Skeletal muscle cell (primary cell): ENCODE results near the gene PLAU.
"Not testable (repeated sequence)": the region's sequence is repeated elsewhere in the genome, so short reads cannot be mapped to it uniquely, and the experiment has no call there.

ENCODE experiments used
- DNase-seq: peaks from one replicate; pipeline ENCODE4 v3.0.0-alpha.2; 2010; ENCODE audit warnings: low read depth
- H3K4me3 ChIP-seq: 2 replicates; pipeline ENCODE4 v1.5.1; 2011; ENCODE audit warnings: low read depth, mild to moderate bottlenecking, control low read depth, low read length, moderate library complexity

Gene PLAU

DNA sequence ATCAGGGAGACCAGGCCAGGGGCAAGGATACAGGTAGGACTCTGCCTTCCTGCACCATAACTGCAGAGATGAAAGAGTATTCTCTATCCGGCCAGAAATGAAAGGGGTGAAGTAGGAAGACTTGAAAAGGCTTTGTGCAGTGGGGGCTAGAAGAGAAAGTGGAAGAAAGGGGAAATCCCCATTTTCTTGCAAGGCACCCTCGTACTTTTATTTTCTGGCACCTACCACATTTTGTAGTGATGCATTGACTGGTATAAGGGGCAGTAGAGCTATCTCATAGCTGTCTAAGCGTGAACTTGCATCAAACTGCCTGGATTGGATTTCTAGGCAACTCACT is 35.8 kb upstream of the PLAU start:
- peak overlapping the region; percentile 51 for H3K4me3 ChIP-seq
- no peak for DNase-seq

DNA sequence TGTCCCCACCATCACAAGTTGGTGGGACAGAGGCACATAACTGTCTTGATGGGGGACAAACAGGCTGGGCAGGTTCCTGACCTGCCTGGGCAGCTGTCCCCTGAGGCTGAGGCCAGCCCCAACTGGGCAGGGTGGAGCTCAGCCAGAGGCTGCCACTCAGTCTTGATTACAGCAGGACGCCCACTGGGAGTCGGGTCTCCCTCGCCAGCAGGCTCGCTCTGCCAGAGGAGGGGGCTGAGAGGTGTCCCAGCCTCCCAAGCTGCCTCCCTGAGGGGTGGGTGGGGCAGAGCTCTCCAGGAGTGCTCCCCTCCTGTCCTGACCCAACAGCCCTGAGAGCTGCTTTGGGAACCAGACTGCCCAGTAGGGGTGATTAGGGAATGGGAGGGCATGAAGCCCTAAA is 34.8 kb upstream of the PLAU start:
- H3K4me3 ChIP-seq, result no peak overlapping the region
- no peak for DNase-seq

DNA sequence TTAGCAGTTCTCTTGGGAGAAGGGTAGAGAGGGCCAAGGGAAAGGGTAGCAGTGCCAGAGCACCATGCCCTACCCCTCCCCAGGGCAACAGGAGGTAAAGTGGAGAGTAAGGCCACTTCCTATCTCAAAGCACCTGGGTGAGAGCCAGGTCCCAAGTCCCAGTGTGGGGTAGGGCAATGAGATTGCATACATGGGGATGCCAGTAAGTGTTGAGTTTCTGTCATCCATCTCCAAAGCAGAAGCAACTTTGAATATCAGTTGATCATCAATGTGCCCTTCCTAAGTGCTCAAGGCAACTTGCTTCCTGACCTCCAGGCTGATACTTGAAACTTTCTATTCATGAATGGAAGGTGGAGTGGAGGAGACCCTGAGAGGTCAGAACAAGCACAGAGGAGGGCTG is 34.4 kb upstream of the PLAU start:
- H3K4me3 ChIP-seq, result no peak overlapping the region
- no peak for DNase-seq

DNA sequence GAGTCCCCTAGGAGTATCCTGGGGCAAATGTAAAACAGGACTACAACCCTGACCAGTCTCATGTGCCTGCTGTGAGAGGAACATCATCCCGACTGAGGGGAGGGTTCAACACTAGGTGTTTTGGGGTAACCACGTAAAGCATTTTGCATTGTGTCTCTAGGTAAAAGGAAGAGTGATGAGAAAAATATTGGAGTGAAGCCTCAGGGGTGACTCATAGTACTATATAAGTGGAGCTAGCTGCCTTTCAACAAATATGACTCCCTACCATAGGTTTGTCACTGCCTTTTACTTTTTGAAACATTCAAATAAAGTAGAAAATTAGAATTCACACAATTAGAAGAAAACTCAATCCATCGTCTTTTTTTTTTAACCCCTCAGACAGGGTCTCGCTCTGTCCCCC is 34.0 kb upstream of the PLAU start:
- no peak for DNase-seq
- H3K4me3 ChIP-seq, result no peak overlapping the region

DNA sequence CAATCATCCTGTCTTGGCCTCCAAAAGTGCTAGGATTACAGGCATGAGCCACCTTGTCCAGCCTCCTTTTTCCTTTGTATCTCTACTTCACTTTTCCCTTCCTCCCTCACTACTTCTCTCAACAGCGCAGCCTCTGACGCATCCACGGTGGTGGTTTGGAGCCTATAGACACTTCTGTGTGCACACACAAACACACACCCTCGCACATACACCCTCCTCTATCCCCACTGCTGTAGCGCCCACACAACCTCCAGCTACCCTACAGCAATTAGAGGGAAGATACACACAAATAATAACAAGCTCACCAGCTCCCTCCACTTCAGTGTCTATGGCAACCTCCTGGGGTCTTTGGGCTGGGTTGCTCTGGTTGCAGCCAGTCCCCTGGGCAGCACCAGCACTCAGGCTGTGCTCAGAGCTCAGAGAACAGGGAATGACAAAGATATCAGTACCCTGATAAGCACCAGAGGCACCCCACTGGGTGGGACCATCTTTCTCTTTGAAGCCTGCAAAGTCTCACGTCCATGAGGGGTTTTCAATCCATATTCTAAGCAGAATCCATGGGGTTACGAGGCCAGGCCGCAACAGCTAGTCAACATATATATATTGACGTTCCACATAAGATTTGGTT is 33.3 kb upstream of the PLAU start:
- DNase-seq, result no peak
- no peak overlapping the region for H3K4me3 ChIP-seq

DNA sequence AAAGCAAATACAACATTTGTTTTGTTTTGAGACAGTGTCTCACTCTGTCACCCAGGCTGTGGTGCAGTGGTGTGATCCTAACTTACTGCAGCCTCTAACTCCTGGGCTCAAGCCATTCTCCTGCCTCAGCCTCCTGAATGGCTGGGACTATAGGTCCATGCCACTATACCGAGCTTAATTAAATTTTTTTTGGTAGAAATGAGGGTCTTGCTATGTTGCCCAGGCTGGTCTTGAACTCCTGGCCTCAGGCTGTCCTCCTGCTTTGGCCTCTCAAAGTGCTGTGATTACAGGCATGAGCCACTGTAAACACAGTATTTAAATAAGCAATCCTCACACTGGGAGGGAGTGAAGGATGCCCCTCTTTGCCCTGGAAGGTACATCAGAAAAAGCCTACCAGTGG is 32.6 kb upstream of the PLAU start:
- no peak overlapping the region for H3K4me3 ChIP-seq
- no peak for DNase-seq

DNA sequence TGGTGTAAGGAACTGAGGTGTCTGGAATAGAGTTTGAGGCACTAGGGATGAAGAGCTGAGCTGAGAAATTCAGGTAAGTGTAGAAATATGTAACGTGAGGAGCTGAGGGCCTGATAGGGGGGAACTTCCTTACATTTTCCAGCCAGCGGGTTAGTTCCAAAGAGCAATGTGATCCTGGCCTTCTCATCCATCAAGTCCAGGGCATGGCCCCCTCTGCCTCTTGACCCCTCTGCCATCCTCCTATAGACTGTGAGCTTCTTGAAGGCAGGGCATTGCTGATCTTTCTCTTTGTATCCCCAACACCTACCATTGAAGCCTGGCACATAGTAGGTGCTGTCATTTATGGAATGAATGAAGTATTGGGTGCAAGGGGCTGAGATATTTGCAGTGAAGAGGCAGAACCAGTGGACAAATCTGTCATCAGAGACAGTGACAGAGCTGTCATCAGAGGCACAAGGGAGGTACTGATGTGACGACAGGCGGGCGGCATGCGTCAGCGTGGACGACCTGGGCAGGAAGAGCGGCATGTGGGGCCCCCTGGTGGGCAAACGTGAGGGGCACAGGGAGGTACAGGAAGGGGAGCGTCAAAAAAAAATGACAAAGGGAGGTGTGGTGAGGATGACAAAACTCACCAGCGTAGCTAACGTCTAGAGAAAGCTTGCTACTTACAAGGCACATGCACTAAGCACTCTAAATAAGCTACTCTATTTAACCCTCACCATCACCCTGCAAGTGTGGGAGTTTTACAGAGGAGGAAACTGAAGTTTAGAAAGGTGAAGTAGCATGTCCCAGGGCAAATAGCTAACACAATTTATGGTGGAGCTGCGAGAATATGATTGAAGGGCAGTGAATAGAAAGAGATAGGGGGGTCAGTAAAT is 31.4 kb upstream of the PLAU start:
- H3K4me3 ChIP-seq, result no peak overlapping the region

DNA sequence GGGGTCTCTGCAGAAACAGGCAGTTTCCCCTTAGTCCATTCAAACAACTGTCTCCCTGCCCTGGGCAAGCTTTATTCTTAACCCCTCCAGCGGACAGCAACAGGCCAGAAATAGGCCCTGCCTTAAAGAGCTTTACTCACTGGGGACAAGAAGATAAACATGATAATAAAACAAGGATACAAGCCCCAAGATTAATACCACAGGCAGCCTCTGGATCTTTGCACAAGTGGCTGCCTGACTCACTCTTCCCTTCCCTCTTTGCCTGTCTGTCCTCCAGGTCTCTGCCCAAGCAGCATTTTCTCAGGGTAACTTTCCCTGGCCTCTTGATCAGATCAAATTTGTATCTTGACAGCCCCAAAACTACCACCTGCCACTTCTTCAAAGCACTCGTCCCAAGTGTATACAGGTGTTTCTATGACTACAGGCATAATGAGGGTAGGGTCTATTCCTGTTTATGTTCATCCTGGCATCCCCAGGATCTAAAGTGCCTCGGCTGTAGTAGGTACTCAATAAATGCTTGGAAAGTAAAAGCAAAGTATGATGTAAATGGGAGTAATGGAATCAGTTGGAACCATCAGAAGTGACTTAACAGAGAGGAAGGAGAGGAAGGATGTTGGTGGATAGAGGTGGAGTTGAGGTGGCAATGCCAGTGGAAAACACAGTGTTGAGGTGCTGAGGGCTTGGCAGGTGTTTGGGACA is 29.6 kb upstream of the PLAU start:
- DNase-seq, result no peak
- no peak overlapping the region for H3K4me3 ChIP-seq

More for the DNA sequence above, 31.4 kb upstream of the PLAU start:
- no peak for DNase-seq

DNA sequence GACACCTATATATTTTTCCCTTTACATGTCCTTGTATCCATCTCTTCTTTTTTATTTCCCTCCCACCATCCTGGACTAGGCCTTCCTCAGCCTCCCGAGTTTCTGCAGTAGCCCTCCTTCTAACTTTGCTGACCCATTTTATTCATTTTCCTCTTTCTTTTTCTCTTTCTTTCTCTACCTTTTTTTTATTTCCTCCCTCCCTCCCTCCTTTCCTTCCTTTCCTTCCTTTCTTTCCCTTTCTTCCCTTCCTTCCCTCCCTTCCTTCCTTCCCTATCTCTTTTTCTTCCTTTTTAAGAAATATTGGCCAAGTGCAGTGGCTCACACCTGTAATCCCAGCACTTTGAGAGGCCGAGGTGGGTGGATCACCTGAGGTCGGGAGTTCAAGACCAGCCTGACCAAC is 26.9 kb upstream of the PLAU start:
- no peak for DNase-seq
- H3K4me3 ChIP-seq, result no peak overlapping the region

DNA sequence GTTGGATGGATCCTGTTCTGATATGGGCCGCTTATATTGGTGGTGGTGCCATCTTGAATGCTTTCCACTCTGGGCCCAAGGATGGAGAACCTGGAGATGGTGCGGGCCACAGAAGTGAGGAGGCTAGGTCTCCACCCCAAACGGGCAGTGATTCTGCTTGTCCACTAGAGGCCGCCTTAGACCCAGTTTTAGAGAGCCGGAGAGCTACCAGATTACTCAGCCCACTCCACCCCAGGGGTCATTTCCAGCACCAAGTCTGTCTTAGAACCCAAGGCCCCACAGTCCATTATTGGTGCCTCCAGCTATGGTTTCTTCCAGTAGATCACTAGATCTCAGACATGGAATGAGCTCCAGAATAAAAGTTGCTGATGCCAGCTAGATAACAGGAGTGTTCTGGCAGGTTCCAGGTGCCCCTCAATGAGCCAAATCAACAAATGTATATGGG is 24.8 kb upstream of the PLAU start:
- no peak overlapping the region for H3K4me3 ChIP-seq
- peak; percentile 43 for DNase-seq

DNA sequence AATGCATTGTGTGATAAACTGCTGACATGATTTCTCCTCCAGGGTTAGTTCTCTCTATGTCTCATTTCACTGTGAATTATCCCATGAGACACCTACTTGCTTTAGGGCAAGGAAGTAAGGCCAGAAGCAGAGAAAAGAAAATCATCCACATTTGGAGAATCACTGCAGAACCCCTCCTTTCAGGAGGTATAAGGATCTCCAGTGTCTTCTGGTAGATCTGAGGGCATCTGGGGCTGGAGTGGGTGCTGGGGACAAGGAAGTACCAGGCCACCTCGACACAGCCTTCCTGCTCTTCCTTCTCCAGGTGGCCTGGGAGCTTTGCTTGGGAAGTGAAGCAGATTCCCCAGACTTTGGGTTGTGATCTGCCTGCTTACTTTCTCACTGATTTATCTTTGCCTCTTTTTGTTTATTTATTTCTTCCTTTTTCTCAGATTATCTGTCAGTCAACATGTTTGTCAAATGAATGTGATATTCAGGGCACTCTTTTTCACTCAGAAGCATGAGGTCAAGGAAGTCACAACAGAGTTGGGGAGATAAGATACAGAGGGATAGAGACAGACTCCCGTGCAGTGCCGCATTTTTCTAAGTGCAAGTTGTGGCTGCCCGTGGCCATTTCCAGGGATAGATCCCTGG is 24.2 kb upstream of the PLAU start:
- no peak for DNase-seq
- H3K4me3 ChIP-seq, result no peak overlapping the region

DNA sequence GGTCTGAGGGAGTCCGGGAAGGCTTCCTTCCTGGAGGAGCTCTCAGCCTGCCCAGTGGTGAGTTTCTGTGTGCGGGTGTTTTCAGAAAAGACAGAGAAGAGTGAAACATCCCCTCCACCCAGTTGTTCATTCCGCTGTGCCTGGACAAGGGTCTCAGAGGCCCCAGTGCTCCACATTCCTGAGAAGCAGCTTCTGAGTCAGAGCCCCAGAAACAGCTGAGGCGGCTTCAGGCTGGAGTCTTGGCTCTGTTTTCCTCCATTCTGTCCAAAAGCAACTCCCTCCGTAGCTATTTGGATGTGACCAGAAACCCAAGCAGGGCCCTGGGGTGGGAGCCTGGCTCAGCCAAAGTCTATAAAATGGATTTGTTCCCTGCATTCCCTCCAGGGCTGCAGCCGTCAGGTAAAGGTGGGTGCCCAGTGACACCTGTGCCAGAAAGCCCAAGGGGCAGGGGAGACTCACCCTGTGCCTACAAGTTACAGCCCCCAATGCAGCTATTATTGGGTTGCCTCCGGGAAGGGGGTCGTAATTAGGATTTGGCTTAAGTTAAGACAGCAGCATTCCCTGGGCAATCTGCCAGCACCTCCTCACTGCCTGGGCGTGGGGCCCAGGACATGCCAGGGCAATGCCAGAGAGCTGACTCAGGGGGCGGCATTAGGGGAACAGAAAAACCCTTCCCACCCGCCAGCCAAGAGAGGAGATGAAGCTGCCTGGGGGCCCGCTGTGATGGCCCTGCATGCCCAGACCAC is 23.5 kb upstream of the PLAU start:
- H3K4me3 ChIP-seq, result no peak overlapping the region
- DNase-seq, result peak; percentile 85

DNA sequence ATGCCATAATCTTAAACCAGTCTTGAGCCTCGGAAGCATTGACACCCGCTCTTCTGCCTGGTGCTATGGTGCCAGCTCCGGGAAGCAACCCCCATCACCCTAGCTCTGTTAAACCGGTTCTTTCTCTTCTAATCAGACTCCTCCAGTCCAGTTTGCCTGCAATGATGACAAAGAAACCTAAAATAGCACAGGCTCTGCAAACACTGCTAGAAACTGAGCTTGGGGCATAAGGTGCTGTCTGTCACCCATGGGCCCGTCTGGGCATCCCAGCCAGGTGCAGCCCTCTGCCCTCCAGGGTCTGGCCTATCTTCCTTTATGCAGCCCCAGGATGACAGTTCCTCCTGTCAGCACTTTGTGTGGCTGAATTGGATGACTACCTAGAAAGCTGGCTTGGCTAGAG is 22.4 kb upstream of the PLAU start:
- no peak overlapping the region for H3K4me3 ChIP-seq
- DNase-seq, result no peak

DNA sequence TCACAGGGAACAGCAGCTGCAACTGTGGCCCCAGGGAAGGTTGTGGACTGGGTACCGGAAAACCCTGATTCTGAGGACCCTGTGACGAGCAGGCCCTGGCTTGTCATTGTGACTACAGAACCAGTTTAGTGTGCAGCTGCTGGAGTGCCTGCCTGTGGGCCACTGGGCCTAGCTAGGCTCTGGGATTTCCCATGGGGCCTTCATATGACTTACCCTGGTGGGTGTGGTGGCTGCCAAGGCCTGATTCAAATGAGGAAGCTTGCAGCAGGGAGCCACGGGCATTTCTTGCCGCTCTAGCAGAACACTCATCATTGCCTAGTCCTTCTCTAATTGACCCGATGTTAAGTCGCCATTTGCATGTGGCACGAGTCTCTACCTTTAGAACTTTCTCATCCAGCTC is 21.9 kb upstream of the PLAU start:
- H3K4me3 ChIP-seq, result no peak overlapping the region
- peak; percentile 31 for DNase-seq

DNA sequence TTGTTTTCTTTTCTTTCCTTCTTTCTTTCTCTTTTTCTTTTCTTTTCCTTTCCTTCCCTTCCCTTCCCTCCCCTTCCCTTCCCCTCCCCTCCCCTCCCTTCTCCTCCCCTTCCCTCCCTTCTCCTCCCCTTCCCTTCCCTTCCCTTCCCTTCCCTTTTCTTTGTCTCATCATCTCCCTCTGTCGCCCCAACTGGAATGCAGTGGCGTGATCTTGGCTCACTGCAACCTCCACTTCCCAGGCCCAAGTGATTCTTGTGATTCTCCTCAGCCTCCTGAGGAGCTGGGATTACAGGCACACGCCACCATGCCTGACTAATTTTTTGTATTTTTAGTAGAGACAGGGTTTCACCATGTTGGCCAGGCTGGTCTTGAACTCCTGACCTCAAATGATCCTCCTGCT is 21.5 kb upstream of the PLAU start:
- not testable (repeated sequence) for DNase-seq

DNA sequence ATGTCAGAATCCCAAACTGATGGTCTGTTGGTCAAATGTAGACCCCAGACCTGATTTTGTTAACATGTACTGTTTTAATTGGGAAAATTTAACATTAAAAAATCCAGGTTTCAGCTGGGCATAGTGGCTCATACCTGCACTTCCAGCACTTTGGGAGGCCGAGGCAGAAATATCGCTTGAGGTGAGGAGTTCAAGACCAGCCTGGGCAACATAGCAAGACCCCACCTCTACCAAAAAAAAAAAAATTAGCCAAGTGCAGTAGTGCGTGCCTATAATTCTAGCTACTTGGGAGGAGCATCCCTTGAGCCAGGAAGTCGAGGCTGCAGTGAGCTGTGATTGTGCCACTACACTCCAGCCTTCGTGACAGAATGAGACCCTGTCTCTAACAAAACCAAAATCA is 20.7 kb upstream of the PLAU start:
- no peak overlapping the region for H3K4me3 ChIP-seq

More for the DNA sequence above, 21.5 kb upstream of the PLAU start:
- not testable (repeated sequence) for H3K4me3 ChIP-seq

DNA sequence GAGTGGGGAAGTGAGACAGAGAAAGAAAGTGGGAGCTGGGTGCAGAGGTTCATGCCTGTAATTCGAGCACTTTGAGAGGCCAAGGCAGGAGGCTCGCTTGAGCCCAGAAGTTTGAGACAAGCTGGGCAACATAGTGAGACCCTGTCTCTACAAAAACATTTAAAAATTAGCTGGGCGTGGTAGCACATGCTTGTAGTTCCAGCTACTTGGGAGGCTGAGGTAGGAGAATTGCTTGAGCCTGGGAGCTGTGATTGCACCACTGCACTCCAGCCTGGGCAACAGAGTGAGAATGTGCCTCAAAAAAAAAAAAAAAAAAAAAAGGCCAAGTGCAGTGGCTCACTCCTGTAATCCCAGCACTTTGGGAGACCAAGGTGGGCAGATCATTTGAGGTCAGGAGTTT is 20.1 kb upstream of the PLAU start:
- H3K4me3 ChIP-seq, DNase-seq: not testable (repeated sequence)

More for the DNA sequence above, 20.7 kb upstream of the PLAU start:
- no peak for DNase-seq

DNA sequence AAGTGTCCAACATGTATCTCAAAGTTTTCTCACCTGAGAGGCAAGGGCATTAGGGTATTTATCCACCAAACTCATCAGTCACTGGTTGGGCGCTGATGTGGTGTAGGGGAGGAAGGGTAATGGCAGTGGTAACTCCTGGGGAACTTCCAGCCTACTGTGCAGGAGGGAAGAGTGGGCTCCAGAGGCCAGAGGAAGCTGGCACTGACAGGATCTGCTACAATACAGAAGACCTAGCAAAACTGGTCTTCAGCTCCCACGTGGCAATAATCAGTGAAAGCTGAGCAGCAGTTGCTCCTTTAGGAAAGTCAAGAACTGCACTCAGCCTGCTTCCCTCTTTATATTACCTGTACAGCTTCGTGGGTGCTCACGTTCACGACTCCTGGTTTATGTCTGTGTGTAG is 19.4 kb upstream of the PLAU start:
- no peak overlapping the region for H3K4me3 ChIP-seq
- DNase-seq, result no peak

DNA sequence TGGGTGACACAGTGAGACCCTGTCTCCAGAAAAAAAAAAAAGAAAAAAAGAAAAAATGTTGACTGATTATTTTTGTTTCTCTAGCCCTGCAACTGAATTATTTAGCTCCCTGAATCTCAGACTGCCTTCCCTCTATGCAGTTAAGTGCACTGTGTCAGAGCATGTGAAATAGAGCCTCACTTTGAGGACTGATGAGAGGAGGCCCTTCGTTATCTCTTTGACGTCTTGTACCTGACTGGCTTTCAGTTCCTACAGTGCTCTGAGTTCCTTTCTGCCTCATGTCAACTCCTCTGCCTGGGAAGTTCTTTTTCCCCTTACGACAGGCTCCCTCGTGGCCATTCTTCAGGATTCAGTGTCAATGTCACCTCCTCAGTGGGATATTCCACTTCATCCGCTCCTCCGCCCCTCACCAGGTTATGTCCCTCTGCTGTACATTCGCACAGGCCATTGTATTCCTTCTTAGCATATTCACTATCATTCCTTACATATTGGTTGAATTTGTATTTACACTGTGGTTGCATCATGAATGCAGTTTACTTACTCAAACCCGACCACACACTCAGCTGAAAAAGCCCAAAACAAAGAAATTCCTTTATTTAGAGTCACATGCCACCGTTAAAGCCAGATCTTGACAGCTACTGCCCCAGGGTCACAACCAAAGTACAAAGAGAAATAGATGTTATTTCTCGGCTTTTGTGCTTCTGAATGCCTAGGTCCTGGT is 18.5 kb upstream of the PLAU start:
- no peak overlapping the region for H3K4me3 ChIP-seq
- no peak for DNase-seq
